Coronary artery (tissue), 2 donors: ENCODE data around the gene CDK10.

Experiments
- DNase-seq: peaks from one replicate; pipeline ENCODE4 v3.0.0-alpha.2; 2017; ENCODE audit warnings: low spot score
- H3K27ac ChIP-seq, 2 donors: fragments of 200-600 bp; sonication (generic); one replicate each; pipeline ENCODE4 v1.5.1; 2016 to 2019
- H3K4me3 ChIP-seq: fragments of 200-600 bp; sonication (generic); 2 replicates; pipeline ENCODE4 v1.5.1; 2016; ENCODE audit warnings: mild to moderate bottlenecking, moderate library complexity
- TF ChIP-seq, protein P1 (sequence below): fragments of 200-600 bp; sonication (generic); IDR thresholded peaks from one replicate; pipeline ENCODE4 v1.5.1; 2019; ENCODE audit warnings: antibody characterized with exemption

Gene CDK10

DNA sequence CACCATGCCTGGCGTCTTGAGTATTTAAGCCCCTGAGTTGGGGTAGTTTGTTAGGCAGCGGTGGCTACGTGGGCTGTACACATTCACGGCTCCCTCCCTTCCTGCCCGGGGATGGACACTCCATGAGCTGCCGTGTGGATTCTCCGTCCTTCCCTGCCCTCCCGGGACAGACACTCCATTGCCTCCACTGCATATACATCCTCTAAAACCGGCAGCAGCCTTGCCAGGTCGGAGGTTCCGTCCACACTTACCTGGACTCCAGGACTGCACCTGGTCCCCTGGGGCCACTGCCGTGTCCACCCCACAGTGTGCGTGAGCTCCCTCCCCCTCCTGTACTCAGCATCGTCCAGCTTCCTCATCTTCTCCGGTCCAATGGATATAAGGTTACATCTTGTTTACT, 18.5 kb downstream of the CDK10 start:
- TF ChIP-seq, protein P1, sequence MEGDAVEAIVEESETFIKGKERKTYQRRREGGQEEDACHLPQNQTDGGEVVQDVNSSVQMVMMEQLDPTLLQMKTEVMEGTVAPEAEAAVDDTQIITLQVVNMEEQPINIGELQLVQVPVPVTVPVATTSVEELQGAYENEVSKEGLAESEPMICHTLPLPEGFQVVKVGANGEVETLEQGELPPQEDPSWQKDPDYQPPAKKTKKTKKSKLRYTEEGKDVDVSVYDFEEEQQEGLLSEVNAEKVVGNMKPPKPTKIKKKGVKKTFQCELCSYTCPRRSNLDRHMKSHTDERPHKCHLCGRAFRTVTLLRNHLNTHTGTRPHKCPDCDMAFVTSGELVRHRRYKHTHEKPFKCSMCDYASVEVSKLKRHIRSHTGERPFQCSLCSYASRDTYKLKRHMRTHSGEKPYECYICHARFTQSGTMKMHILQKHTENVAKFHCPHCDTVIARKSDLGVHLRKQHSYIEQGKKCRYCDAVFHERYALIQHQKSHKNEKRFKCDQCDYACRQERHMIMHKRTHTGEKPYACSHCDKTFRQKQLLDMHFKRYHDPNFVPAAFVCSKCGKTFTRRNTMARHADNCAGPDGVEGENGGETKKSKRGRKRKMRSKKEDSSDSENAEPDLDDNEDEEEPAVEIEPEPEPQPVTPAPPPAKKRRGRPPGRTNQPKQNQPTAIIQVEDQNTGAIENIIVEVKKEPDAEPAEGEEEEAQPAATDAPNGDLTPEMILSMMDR: no peak
- no peak overlapping the region for H3K4me3 ChIP-seq
- no peak for DNase-seq

DNA sequence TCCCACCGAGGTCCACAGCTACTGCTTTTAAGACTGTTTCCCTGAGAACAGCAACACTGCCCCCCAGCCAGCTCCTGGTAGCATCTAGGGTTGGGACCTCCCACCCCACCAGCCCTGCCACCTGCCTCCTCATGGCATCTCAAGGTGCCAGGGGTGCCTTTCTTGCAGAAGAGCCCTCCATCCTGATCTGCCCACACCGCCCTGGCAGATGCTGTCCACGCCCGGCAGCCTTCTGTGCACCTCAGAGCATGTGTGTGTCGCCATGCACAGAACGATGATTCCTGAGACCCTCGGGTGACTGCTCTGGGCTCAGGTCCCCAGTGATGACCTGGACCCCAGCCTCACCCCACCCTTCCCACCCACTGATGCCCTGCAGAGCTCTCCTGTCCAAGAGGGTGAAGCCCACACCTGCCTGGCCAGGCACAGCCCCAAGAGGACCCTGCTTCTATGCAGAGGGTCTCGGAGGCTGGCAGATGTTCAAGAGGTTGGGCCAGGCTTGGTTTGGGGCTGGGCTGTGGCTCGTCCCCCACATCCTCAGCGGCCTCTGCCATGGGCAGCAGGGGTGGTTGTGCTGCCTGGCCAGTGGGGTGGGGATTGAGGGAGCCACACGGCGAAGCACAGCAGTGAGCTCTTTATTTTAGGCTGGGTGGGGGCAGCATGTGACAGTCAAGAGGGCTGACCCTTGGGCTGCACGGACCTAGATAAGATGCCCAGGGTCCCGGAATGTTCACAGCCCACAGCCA, 20.2 kb downstream of the CDK10 start:
- Histone ChIP-seq H3K4me3 (no peak overlapping the region), H3K27ac (no peak overlapping the region)
- DNase-seq: no peak
- TF ChIP-seq, protein P1: no peak

More for the DNA sequence above, 18.5 kb downstream of the CDK10 start:
- H3K27ac ChIP-seq: no peak overlapping the region

DNA sequence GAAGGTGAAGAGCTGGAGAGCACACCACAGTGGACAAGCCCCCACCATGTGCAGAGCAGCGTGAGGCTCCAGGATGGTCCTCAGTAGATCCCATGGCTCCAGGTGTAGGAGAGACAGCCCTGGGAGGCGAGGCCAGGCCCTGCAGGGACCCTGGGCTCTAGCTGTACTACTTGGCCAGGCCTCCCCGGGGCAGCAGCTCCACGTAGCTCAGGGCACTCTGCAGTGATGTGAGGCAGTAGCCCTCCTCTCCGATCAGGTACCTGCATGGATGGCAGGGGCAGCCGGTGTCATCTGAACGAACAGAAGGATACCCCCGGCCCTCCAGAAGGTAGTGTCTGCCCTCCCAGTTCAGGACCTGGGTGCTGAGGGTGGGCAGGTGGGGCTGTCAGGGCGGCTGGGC, 21.2 kb downstream of the CDK10 start:
- DNase-seq: no peak
- TF ChIP-seq, protein P1: no peak
- Histone ChIP-seq H3K4me3 (no peak overlapping the region), H3K27ac (no peak overlapping the region)

DNA sequence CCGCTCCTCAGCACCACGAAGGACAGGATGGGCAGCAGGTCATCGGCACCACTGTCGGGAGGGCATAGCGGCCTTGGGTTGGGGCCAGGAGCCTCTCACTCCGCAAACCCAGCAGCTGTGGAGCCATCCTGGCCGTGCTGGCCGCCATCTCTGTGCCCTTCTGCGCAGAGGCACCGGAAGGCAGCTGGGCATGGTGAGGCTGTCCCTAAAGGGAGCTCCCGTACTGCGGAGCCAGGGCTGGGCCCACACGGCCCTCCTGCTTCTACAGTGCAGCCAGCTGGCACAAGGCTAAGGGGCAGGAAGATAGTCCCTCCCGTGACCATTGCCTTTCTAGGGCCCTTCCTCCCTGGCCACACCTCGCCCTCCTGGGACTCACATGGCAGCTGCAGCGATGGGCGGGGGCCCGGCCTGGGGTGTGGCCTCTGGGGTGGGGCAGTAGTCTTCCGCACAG, 22.0 kb downstream of the CDK10 start:
- no peak for DNase-seq
- Histone ChIP-seq H3K4me3 (no peak overlapping the region), H3K27ac (no peak overlapping the region)
- TF ChIP-seq, protein P1: no peak

DNA sequence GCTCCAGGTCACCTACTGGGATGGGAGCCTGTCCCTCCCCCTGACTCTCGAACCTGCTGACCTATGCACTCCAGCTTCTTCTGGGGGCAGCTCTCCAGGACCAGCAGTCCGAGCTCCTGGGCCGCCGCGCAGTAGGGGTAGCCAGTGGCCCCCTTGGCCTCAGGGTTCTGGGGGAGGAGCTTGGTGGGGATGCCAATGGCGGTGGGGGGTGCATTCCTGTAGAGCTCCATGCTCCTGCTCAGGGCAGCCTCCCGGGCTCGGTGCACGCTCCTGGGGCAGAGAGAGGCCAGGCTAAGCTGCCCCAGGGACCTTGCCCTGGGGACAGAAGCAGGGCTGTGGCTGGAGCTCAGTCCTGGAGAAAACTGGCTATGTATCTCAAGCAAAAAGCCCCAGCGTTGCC, 22.7 kb downstream of the CDK10 start:
- TF ChIP-seq, protein P1: no peak
- DNase-seq: no peak
- Histone ChIP-seq H3K27ac (no peak overlapping the region), H3K4me3 (no peak overlapping the region)

DNA sequence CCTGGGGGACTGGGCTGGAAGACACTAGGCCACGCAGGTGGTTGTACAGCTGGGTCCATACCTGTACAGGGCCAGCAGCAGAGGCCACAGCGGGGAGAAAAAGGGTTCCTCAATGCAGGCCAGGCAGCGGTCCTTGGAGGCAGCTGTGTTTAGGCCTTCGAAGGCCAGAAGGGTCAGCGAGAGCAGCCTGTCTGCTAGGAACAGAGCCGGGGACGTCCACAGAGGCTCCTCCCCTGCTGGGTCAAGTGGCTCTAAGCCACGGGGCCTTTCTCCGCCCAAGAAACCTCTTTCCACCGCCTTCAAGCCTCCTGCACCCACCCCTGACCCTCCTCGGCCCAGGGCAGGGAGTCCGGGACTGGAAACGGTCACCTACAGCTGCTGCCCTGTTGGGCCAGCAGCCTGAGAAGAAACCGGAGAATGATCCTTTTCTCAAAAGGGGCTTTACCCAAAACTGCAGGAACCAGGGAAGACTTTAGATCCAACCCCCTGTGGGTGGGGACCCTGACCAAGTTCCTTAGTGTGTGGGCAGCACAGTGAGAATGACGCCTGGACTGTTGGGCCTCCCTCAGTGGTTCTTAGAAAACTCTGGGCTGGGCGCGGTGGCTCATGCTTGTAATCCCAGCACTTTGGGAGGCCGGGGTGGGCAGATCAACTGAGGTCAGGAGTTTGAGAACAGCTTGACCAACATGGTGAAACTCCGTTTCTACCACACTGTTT, 23.4 kb downstream of the CDK10 start:
- Histone ChIP-seq H3K4me3 (no peak overlapping the region), H3K27ac (no peak overlapping the region)
- TF ChIP-seq, protein P1: no peak
- DNase-seq: no peak
